Measurements from ENCODE around the gene ABCB11. TPM values are rescaled to one million over a fixed set of nuclear protein-coding genes. Genes with fewer than 3 reads are reported as not detected.

ABCB11 gene
- total RNA-seq, 1 donor from 2014 or later, result not detected

- H3K27ac Mint-ChIP-seq (ENCODE audit: unreplicated experiment), result no peak overlapping the region
- no peak overlapping the region for H3K4me3 Mint-ChIP-seq (ENCODE audit: unreplicated experiment)
- H3K9me3 Mint-ChIP-seq (ENCODE audit: low read depth), result no peaks in the 10 kb centered on the region
- no peak for DNase-seq (ENCODE audit: low spot score)
- H3K4me1 Mint-ChIP-seq (ENCODE audit: low read depth), result no peaks in the 10 kb centered on the region
- H3K27me3 Mint-ChIP-seq (ENCODE audit: low read depth), result no peaks in the 10 kb centered on the region
- no peak for TF ChIP-seq CTCF (IDR thresholded peaks at IDR 0.05)
- H3K36me3 Mint-ChIP-seq (ENCODE audit: low read depth), result no peaks in the 10 kb centered on the region
These were observed 49.5 kb downstream of the ABCB11 start for GRCh38 chr2:168981651-168982050.

GRCh38 chr2:168978461-168978861 is 52.7 kb downstream of the ABCB11 start:
- H3K36me3 Mint-ChIP-seq (ENCODE audit: low read depth), result no peaks in the 10 kb centered on the region
- no peaks in the 10 kb centered on the region for H3K9me3 Mint-ChIP-seq (ENCODE audit: low read depth)
- no peak for TF ChIP-seq CTCF (IDR thresholded peaks at IDR 0.05)
- H3K27ac Mint-ChIP-seq (ENCODE audit: unreplicated experiment), result no peak overlapping the region
- H3K4me3 Mint-ChIP-seq (ENCODE audit: unreplicated experiment), result no peak overlapping the region
- no peak for DNase-seq (ENCODE audit: low spot score)
- no peaks in the 10 kb centered on the region for H3K27me3 Mint-ChIP-seq (ENCODE audit: low read depth)
- H3K4me1 Mint-ChIP-seq (ENCODE audit: low read depth), result no peaks in the 10 kb centered on the region

GRCh38 chr2:168977608-168978007 is 53.5 kb downstream of the ABCB11 start:
- no peaks in the 10 kb centered on the region for H3K4me1 Mint-ChIP-seq (ENCODE audit: low read depth)
- DNase-seq (ENCODE audit: low spot score), result no peak
- H3K27me3 Mint-ChIP-seq (ENCODE audit: low read depth), result no peaks in the 10 kb centered on the region
- H3K9me3 Mint-ChIP-seq (ENCODE audit: low read depth), result no peaks in the 10 kb centered on the region
- H3K36me3 Mint-ChIP-seq (ENCODE audit: low read depth), result no peaks in the 10 kb centered on the region
- no peak for TF ChIP-seq CTCF (IDR thresholded peaks at IDR 0.05)
- no peak overlapping the region for H3K4me3 Mint-ChIP-seq (ENCODE audit: unreplicated experiment)
- H3K27ac Mint-ChIP-seq (ENCODE audit: unreplicated experiment), result no peak overlapping the region

GRCh38 chr2:168976034-168976654 is 55.0 kb downstream of the ABCB11 start:
- no peak for DNase-seq (ENCODE audit: low spot score)
- H3K9me3 Mint-ChIP-seq (ENCODE audit: low read depth), result peaks cover 2% of the 10 kb centered on the region
- H3K4me1 Mint-ChIP-seq (ENCODE audit: low read depth), result no peaks in the 10 kb centered on the region
- H3K4me3 Mint-ChIP-seq (ENCODE audit: unreplicated experiment), result no peak overlapping the region
- H3K27me3 Mint-ChIP-seq (ENCODE audit: low read depth), result no peaks in the 10 kb centered on the region
- H3K27ac Mint-ChIP-seq (ENCODE audit: unreplicated experiment), result no peak overlapping the region
- no peak for TF ChIP-seq CTCF (IDR thresholded peaks at IDR 0.05)
- H3K36me3 Mint-ChIP-seq (ENCODE audit: low read depth), result no peaks in the 10 kb centered on the region

GRCh38 chr2:168974428-168974827 is 56.7 kb downstream of the ABCB11 start:
- Mint-ChIP-seq H3K27me3 (ENCODE audit: low read depth) (no peaks in the 10 kb centered on the region), H3K9me3 (ENCODE audit: low read depth) (peaks cover 2% of the 10 kb centered on the region), H3K4me3 (ENCODE audit: unreplicated experiment) (no peak overlapping the region), H3K36me3 (ENCODE audit: low read depth) (no peaks in the 10 kb centered on the region), H3K4me1 (ENCODE audit: low read depth) (no peaks in the 10 kb centered on the region), H3K27ac (ENCODE audit: unreplicated experiment) (no peak overlapping the region)
- DNase-seq (ENCODE audit: low spot score), result no peak
- TF ChIP-seq CTCF (IDR thresholded peaks at IDR 0.05), result no peak
